ENCODE measurements around the gene HDAC4. TPM values are rescaled to one million over a fixed set of nuclear protein-coding genes. Genes with fewer than 3 reads are reported as not detected.

Gene HDAC4
- total RNA-seq, 1 experiment from 2014 or later = 5.5 TPM

DNA sequence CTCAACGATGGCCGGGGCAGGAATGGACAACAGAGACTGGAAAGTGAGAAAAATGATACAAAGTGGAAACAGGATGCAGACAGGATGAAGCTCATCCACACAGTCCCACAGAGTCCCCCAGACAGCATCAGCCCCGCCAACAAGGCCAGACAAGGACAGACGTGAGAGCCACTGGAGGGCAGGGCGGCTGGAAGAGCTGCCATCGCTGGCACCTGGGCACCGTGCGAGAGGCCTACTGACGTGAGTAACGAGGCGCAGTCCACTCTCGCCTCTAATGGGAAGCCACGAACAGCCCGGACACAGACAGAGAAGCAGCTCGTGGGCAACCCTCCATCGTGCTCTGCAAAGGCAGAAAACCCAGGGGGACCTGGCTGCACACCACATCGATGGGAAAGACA is 17.1 kb downstream of the HDAC4 start:
- no peak for DNase-seq (ENCODE audit: low read depth)

DNA sequence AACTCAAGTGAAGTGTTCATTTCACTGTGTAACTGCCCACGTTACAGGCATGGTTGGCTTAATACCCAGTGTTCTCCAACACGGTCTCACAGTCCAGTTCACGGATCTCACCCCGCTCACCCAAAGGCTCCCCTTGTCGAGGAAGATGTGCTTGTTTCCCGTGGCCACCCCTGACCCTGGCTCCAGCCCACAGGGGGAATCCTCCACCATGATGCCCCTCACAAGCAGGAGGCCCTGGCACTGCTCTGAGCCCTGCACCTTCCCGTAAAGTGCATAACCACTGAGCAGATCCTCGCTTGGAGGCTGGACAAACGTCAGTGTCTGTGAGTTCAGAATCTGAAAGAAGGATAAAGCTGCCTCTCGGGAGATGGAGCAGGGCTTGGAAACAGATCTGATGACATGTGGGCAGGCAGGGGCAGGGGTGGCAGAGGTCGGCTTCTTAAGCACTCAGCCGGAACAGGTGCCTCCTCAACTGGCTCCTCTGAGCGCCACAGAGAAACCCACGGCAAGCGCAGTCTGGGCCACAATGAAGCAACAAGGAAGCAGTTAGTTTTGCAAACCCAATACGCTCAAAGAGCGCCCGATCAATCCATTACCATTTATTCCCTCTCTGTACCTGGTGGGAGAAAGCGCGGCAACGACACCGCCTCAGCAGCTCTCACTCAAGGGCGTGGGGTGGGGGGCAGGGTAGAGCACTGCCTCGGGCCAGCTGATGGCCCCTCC is 17.6 kb downstream of the HDAC4 start:
- DNase-seq (ENCODE audit: low read depth) = no peak

DNA sequence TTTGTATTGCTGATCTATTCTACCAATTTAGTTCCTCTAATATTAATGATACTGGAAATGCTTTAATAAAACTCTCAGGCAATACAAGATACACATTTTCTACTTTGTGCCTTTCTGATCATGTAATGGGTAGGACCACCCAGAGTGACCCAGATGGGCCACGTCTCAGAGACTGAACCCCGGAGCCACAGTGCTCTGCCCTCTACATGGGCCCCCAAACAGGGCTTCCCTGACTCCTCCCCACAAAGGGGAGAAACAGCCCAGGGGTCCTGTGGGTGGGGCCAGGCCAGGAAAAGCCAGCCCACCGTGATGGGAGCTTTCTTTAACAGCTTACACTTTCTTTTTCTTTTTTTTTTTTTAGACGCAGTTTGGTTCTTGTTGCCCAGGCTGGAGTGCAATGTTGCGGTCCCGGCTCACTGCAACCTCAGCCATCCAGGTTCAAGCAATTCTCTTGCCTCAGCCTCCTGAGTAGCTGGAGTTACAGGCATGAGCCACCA is 18.4 kb downstream of the HDAC4 start:
- DNase-seq (ENCODE audit: low read depth) = no peak

DNA sequence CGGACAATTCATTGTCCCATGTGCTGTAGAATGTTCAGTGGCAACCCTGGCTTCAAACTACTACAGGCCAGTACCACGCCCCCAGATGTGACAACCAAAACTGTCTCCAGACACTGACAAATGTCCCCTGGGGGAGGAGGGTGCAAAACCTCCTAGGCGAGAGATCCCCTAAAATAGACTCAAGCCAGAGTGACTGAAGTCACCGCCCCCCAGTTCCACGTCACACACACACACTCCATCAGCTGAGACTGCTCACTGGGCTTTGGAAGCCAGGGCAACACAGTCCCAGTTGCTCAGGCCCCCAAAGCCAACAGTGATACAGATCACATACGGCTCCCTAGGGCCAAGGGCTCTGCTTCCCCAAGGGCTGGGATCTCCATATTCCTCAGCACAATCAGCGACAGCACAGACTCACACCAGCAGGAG is 19.1 kb downstream of the HDAC4 start:
- no peak for DNase-seq (ENCODE audit: low read depth)

DNA sequence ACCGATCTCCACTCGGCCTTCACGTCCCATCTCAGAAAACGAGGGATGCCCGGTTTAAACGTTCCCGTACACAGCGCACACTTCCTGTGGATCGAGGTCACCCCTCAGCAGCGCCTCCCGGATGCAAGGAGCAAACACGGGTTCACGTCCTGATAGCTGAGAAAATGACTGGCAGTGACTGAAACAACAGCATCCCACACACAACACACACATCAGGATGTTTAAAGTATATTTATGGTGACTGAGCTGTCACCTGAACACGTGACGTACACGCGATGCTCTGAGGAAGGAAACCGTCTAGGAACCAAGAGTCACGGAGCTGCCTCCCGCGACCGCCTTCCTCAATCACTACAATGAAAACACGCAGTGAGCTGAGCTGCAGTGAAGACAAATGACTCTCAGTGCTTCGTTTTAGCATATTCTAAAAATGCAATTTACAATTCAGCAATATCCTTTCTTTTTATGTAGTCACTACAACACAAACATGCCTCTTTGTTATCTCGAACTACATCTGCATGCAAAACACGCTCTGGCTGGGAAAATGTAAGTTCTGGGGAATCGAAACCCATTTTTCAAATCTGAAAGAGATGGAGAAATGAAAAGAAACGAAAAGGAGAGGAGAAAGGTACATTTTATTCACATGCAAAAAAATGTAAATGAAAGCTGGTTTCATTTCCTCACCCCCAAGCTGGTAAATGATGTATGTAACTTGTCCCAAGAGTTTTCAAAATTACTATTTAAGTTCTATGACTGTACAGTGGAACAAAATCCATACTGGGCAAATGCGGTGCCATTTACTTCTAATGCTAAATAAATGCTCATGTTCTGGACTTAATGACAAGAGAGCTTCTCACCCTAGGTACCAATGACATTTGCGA is 19.8 kb downstream of the HDAC4 start:
- no peak for DNase-seq (ENCODE audit: low read depth)

DNA sequence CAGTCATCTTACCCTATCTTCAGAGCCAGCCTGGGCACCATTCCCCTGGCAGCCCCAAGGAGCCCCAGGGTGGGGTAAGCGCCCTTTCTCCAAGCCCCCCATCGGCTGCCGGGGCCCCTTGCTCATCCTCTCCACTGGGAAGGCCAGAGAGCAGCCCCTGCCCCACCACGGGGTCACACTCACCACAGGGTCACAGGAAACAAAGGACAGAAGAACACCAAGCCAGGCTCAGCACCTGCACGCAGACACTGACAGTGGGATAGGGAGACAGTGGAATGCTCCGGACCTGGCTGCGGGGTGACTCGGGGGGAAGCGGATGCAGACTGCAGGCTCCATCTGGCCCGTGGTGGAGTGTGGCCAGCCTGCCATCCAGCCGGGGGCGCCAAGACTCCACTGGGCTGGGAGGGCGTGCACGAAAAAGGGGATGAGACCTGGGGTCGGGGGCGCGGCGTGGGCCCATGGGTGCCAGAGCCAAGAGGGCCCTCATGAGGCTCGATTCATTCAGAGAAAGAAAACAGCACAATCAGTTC is 21.1 kb downstream of the HDAC4 start:
- no peak for DNase-seq (ENCODE audit: low read depth)

DNA sequence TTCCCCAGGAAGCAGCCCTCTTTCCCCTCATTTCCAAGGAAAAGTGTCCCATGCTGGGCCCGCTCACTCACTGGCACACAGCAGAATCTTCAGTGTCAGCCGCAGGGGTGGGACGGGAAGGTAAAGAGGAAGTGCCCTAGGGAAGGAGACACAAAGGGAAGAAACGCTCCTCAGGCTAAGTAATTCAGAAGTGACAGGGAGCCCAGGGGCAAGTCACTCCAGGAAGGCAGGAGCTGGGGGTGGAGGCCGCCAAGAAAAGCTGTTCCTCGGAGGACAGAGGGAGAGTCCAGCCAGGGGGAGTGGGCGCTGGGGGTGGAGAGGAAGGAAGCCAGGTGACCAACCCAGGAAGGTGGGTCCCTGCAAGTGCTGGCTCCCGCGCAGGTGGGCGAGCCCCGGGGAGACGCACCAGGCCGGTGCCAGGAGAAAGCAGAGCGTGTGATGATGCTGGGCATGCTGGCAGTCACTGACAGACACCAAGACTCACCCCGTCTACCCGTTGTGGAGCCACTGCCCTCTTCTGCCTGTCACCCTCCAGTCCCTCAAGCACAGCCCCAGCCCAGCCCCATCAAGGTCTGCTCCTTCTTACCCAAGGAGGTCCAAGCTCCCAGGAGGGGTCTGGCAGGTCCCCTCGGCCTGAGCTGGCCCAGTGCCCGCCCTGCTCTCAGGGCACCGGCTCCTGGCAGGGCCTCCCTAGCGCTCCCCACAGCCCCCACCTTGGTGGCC is 21.7 kb downstream of the HDAC4 start:
- DNase-seq (ENCODE audit: low read depth) = no peak

DNA sequence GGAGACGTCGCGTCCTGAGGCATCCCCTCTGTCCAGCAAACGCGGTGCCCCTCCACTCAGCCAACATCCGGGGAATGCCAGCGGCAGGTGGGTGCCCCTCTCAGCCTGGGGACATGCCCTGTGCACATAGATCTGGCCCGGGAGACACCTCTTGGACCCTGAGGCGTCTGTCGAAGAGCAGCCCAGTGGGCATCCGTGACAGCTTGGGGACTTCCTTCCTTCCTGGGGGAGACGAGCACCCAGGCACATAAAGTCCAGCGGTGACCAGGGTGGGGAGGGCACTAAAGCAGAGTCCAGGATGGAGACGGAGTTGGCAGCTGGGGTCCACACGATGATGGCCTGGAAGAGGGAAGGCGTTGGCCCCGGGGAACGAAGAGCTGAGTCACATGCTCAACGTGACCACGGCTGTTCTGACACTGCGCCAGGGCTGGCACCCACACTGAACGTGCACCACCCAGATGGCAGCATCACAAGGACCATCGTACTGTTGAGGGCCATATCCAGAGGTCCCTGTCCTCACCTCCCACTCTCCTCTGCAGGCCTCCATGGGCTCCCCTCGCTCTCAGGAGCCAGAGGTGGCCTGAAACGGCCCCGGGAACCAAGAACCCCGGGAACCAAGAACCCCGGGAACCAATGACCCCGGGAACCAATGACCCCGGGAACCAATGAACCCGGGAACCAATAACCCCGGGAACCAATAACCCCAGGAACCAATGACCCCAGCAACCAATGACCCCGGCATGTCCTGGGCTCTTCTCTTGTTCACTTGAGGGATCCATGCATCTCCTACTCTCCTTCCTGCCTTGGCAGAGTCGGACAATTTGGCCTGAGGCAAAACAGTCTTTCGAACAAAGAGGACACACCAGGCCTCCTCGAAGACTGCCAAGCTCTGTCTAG is 22.6 kb downstream of the HDAC4 start:
- no peak for DNase-seq (ENCODE audit: low read depth)

DNA sequence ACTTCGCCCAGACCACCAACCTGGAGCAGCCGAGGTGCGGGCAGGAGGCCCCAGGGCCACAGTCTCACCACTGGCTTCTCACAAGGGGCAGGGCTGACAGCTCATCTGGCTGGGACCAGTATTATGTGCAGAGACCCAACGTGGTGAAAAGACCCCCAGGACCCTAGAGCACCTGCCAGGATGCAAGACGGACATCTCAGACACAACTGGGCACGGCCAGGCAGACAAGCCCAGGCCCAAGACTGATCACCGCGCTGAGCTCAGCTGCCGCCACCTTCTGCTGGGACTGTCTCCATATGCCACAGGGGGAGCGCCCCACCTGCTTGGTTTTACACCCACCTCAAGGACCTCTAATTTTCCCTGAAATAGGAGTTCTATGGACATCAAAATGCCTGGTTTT is 23.2 kb downstream of the HDAC4 start:
- DNase-seq (ENCODE audit: low read depth) = no peak

DNA sequence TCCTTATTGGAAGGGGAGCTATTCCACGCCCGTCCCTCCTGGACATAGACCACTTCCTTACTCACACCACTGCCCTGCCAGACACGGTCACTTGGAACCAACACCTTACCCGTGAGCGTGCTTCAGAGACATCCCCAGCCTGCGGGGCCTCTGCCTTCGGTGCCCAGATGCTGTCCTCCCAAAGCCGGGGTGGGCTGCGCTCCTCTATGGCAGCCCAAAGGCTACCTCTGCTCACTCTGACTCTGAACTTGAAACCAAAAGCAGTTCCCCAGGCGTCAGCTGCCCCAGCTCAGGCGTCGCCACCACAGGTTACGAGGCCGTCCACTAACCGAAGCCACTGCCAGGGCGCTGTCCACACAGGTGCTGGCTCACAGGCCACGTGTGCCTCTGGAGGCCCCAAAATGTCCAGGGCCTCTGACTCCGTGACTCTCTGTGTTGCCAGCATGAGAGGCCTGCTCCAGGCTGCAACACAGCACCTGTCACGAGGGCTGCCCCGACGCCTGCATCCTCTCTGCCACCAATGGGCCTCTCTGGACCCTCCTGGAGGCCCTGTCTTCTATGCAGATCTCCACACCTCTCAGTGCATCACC is 23.8 kb downstream of the HDAC4 start:
- no peak for DNase-seq (ENCODE audit: low read depth)

DNA sequence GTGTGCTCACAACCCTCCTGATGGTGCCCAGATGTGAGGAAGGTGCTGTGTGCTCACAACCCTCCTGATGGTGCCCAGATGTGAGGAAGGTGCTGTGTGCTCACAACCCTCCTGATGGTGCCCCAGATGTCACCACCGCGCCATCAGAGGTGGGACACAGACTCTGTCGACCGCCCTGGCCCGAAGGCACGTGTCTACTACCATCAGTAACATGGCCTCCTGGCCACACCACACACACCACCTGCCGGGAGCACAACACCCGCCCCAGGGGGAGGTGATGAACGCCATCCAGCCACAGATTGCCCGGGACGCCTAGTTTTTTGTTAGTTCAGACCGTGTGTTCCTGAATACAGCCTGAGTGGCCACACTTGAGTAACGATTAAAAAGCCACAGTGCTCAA is 24.5 kb downstream of the HDAC4 start:
- DNase-seq (ENCODE audit: low read depth) = no peak

DNA sequence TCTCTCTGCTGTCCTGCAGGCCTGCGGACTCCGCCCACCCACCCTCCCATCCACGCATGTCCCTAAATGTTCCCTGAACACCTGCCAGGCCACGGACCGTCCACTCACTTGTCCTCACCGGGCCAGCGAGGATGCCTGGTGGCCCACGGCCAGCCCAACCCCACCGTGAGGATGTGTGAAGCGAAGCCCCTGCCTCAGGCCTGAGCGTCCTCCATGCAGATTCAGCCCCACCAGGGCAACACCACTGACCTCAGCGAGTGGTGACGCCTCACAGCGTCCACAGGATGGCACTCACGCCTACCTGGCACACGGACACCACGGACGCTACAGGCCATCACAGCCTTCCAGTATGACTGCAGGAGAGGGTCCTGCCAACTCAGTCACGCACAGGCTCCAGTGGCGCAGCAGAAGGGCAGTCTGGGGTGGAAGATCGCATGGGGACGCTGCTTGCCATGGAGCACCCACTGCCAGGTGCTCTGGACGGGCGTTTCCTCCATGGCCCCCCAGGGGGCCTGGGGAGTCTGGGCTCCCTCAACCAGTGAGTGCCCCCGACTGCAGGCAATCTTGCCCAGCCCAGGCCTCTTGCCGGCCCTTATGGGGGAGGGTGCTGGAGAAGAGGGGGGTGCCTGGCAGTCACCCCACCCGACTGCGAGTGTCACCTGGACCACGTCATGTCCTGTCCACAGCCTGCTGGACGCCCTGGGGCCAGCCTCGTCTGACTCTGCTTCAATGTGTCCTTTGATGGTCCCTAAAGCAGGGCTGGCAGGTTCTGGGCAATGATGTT is 25.4 kb downstream of the HDAC4 start:
- no peak for DNase-seq (ENCODE audit: low read depth)

DNA sequence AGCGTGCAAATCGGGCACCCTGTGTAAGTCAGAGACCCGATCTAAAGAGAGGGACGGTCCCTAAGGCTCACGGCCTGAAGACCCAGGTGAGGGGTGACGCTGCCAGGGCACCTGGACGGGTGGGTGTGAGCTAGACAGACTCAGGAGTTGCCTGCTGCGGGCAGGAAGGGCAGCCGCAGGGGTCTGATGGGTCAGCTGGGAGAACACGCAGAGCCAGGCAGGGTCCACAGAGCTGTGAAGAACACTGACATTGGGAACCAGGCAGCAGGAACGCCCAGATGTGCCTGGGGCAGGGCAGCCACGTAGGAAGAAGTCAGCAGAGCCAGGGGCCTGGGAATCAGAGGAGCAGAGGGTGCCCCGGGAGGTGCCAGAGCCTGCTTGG is 25.9 kb downstream of the HDAC4 start:
- no peak for DNase-seq (ENCODE audit: low read depth)

DNA sequence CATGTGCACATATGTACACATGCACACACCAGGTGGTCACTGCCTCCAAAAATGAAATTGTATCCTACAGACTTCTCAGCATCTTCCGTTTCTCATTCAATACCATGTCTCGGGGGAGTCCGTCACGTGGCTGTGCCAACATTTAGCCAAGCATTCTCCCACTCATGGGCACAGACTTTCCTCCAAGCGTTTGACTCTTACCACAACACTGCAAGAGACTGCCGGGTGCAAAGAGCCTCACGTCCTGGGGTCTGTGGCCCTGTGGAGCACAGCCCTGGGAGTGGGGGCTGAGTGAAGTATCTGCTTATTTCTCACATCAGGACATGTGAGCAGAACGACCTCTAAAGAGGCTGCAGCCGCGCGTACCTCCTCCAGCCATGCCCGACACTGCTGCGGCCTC is 28.0 kb downstream of the HDAC4 start:
- DNase-seq (ENCODE audit: low read depth) = no peak

DNA sequence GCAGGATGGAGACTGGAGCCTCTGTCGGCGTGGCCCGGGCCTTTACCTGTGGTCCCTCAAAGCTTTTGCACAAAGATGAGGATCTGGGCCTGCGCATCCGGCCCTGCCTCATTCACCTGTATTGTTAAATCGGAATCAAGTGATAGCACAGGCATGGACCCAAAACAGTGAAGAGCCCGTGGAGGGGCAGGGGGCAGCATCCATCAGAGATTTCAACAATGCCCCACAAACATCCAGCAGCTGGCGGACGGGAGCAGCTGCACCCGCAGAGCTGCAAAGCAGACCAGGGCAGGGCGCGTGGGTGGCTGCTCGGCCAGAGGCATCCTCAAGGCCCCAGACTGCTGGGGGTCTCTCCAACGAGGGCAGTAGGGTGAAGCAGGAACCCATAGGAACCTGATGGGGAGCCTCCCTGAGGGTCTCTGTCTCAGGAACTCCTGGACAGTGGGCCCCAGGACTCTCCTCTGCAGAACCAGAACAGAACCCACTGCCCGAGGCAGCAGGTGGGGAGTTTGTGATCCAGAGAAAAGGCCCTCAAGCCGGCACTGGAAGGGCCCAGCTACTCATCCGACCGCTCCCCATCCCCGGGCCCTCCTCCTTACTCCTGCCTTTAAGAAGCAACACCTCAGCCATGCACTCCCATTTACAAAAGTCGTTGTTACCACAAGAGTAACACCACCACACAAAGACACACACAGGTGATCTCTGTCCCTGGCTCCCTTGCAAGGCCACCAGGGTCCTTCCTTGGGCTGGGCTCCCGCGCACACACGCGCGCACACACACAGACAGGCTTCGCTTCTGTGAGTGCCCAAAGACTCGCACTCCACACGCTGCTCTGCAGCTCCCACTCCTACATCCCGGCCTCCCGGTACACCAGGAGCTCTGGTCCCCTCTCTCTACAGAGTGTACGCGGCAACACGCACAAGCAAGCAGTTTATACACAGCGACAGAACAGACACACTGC is 28.8 kb downstream of the HDAC4 start:
- DNase-seq (ENCODE audit: low read depth) = no peak

DNA sequence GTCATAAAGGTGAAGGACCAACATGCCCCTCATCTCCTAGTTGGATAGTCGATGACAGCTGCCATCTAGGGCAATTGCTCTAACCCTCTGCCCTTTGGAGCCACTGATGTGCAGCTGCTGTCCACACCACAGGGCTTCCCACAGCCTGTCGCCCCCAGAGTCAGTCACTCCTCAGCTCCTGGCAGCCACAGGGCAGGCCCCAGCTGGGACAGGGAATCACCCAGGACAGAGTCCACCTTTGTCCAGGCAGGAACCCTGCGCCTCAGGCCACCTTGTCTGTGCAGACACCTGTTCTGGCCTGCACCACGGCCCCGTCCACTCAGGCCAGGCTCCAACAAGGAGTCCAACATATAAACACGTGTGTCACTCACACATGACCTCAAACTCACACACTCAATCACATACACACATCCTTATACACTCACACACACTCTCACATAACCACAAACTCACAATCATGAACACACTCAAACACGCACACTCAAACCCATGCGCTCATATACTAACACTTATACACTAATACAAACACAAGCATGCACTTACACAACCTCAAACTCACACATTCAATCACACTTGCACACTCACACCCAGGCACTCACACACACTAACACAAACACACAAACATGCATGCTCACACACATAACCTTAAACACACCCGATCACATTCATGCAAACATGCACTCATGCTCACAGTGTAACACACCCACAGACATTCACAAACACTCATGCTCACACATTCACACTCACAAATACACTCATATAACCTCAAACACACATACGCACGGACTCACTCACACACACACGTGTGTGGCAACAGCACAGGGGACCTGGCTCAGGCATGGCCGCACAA is 29.7 kb downstream of the HDAC4 start:
- no peak for DNase-seq (ENCODE audit: low read depth)

DNA sequence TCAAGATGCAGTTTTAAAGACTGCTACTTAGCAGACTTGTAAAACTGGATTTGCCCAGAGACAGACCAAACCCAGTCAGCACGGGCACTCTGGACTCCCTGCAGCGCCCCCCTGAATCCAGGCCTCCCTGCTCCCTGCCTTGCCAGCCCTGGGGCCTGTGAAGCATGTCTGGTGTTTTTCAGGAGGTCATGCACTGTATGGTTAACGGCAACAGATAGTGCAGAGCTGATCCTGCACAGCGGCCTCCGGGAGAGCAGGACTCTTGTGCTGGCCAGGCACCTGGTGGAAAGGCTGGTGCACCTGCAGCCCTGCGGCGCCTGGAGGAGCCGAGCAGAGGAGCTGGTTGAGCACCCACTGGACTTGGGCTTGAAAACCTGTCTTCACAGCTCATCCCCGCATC is 30.4 kb downstream of the HDAC4 start:
- peak; percentile 6 for DNase-seq (ENCODE audit: low read depth)
